ENCODE measurements around the gene CRYBB3.

DNA sequence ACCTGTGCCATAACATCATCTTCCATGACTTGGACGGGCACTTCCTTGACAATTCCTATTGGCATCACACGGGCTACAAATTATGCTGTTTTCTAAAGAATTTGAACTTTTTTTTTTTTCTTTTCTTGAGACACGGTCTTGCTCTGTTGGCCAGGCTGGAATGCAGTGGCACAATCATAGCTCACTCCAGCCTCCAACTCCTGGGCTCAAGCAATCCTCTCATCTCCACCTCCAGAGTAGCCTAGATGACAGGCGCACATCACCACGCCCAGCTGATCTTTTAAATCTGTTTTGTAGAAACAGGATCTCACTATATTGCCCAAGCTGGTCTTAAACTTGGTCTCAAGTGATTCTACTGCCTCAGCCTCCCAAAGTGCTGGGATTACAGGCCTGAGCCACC is 3.3 kb upstream of the CRYBB3 start:
- TF ChIP-seq, protein P1, sequence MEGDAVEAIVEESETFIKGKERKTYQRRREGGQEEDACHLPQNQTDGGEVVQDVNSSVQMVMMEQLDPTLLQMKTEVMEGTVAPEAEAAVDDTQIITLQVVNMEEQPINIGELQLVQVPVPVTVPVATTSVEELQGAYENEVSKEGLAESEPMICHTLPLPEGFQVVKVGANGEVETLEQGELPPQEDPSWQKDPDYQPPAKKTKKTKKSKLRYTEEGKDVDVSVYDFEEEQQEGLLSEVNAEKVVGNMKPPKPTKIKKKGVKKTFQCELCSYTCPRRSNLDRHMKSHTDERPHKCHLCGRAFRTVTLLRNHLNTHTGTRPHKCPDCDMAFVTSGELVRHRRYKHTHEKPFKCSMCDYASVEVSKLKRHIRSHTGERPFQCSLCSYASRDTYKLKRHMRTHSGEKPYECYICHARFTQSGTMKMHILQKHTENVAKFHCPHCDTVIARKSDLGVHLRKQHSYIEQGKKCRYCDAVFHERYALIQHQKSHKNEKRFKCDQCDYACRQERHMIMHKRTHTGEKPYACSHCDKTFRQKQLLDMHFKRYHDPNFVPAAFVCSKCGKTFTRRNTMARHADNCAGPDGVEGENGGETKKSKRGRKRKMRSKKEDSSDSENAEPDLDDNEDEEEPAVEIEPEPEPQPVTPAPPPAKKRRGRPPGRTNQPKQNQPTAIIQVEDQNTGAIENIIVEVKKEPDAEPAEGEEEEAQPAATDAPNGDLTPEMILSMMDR (IDR thresholded peaks at IDR 0.05), result no peak
- no peak for TF ChIP-seq POLR2A (IDR thresholded peaks at IDR 0.05)

Data from lower leg skin (tissue), 3 donors.